ENCODE measurements around the gene CALU. TPM values are rescaled to one million over a fixed set of nuclear protein-coding genes. Genes with fewer than 3 reads are reported as not detected.

The CALU gene
- total RNA-seq, 1 donor from 2014 or later, result 145 TPM

DNA sequence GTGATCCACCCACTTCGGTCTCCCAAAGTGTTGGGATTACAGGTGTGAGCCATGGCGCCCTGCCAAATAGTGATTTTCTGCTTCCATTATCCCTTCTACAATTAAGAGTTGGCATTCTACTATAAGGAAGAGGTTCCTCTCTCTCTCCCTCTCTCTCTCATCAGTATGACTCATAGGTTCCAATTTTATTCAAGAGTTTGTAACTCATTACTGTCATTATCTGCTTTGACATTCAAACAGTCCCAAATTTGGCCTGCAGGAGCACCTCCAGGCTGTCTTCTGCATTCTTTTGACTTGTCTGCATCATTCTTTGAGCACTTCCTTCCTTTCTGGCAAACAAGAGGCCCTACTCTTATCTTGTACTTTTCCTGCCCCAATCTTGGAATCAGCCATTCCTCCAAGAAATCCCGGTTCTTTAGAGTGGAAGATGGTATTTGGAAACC lies 33.2 kb upstream of the CALU start:
- Mint-ChIP-seq H3K27me3 (ENCODE audit: low read depth) (peaks cover 17% of the 10 kb centered on the region), H3K4me1 (no peaks in the 10 kb centered on the region), H3K4me3 (no peak overlapping the region), H3K36me3 (ENCODE audit: low read depth) (no peaks in the 10 kb centered on the region), H3K27ac (ENCODE audit: unreplicated experiment) (no peak overlapping the region), H3K9me3 (no peaks in the 10 kb centered on the region)
- TF ChIP-seq, protein P1, sequence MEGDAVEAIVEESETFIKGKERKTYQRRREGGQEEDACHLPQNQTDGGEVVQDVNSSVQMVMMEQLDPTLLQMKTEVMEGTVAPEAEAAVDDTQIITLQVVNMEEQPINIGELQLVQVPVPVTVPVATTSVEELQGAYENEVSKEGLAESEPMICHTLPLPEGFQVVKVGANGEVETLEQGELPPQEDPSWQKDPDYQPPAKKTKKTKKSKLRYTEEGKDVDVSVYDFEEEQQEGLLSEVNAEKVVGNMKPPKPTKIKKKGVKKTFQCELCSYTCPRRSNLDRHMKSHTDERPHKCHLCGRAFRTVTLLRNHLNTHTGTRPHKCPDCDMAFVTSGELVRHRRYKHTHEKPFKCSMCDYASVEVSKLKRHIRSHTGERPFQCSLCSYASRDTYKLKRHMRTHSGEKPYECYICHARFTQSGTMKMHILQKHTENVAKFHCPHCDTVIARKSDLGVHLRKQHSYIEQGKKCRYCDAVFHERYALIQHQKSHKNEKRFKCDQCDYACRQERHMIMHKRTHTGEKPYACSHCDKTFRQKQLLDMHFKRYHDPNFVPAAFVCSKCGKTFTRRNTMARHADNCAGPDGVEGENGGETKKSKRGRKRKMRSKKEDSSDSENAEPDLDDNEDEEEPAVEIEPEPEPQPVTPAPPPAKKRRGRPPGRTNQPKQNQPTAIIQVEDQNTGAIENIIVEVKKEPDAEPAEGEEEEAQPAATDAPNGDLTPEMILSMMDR (conservative IDR thresholded peaks at IDR 0.05), result no peak
- no peak for DNase-seq (ENCODE audit: low read depth, low spot score)

DNA sequence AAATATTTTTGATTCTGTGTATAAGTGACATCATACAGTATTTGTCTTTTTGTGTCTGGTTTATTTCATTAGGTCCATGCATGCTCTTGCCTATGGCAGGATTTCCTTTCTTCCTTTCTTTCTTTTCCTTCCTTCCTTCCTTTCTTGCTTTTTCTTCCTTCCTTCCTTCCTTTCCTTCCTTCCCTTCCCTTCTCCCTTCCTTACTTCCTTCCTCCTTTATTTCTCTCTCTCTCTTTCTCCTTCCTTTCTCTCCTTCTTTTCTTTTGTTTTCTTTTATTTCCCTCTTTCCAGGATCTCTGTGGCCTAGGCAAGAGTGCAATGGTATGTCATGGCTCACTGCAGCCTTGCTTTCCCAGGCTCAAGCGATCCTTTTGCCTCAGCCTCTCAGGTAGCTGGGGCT lies 31.4 kb upstream of the CALU start:
- Mint-ChIP-seq H3K4me3 (no peak overlapping the region), H3K27me3 (ENCODE audit: low read depth) (peaks cover 9% of the 10 kb centered on the region), H3K9me3 (peaks cover 3% of the 10 kb centered on the region), H3K4me1 (no peaks in the 10 kb centered on the region), H3K27ac (ENCODE audit: unreplicated experiment) (no peak overlapping the region), H3K36me3 (ENCODE audit: low read depth) (no peaks in the 10 kb centered on the region)
- TF ChIP-seq, protein P1 (conservative IDR thresholded peaks at IDR 0.05), result no peak
- DNase-seq (ENCODE audit: low read depth, low spot score), result no peak

DNA sequence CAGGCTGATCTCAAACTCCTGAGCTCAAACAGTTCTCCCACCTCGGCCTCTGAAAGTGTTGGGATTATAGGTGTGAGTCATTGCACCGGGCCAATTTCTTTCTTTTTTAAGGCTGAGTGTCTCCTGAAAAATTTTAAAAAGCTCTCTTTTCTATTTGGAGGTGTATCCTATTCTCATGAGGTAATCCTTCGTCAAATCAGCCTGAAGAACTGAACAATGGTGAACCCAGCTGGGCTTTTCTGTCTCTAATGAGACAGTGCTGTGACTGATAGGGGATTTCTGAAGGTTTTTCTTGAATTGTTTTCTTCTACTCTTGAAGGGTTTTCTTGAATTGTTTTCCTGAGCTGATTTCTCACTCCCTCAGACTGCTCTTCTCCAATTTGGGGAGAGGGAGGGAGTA lies 30.9 kb upstream of the CALU start:
- H3K4me3 Mint-ChIP-seq, result no peak overlapping the region
- H3K27ac Mint-ChIP-seq (ENCODE audit: unreplicated experiment), result no peak overlapping the region
- peaks cover 3% of the 10 kb centered on the region for H3K9me3 Mint-ChIP-seq
- DNase-seq (ENCODE audit: low read depth, low spot score), result no peak
- no peaks in the 10 kb centered on the region for H3K4me1 Mint-ChIP-seq
- no peaks in the 10 kb centered on the region for H3K36me3 Mint-ChIP-seq (ENCODE audit: low read depth)
- peaks cover 9% of the 10 kb centered on the region for H3K27me3 Mint-ChIP-seq (ENCODE audit: low read depth)
- TF ChIP-seq, protein P1 (conservative IDR thresholded peaks at IDR 0.05), result no peak

DNA sequence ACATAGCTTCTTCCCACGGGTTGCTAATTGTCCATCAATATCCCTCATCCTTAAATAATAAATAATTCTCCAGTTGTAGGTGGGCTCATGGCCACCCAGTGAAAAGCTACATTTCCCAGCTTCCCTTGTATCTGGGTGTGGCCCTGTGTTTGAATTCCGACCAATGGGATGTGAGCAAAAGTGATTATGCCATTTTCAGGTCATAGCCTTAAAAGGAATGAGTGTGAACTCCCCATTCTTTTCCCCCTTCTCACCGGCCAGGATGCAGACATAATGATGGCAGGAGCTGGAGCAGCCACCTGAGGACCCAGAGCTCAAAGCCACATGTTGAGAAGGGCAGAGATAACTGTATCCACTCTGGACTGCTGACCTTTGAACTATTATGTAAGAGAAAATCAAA lies 30.3 kb upstream of the CALU start:
- no peak overlapping the region for H3K27ac Mint-ChIP-seq (ENCODE audit: unreplicated experiment)
- DNase-seq (ENCODE audit: low read depth, low spot score), result no peak
- H3K4me1 Mint-ChIP-seq, result no peaks in the 10 kb centered on the region
- H3K36me3 Mint-ChIP-seq (ENCODE audit: low read depth), result no peaks in the 10 kb centered on the region
- H3K4me3 Mint-ChIP-seq, result no peak overlapping the region
- TF ChIP-seq, protein P1 (conservative IDR thresholded peaks at IDR 0.05), result no peak
- H3K9me3 Mint-ChIP-seq, result peaks cover 3% of the 10 kb centered on the region
- H3K27me3 Mint-ChIP-seq (ENCODE audit: low read depth), result peaks cover 5% of the 10 kb centered on the region

DNA sequence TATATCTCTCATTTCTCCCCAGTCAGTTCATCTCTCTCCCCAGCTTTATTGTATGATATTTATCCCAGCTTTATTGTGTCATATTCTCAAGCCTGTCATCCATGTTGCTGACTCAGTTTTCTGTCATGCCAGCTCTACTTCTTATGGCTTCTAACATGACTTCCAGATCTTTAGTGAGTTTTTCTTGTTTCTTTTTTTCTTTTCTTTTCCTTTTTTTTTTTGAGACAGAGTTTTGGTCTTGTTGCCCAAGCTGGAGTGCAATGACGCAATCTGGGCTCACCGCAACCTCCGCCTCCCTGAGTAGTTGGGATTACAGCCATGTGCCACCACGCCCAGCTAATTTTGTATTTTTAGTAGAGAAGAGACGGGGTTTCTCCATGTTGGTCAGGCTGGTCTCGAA lies 28.7 kb upstream of the CALU start:
- DNase-seq (ENCODE audit: low read depth, low spot score), result no peak
- Mint-ChIP-seq H3K4me1 (no peaks in the 10 kb centered on the region), H3K4me3 (no peak overlapping the region), H3K27me3 (ENCODE audit: low read depth) (peaks cover 2% of the 10 kb centered on the region), H3K9me3 (peaks cover 3% of the 10 kb centered on the region), H3K27ac (ENCODE audit: unreplicated experiment) (no peak overlapping the region), H3K36me3 (ENCODE audit: low read depth) (no peaks in the 10 kb centered on the region)
- TF ChIP-seq, protein P1 (conservative IDR thresholded peaks at IDR 0.05), result no peak

DNA sequence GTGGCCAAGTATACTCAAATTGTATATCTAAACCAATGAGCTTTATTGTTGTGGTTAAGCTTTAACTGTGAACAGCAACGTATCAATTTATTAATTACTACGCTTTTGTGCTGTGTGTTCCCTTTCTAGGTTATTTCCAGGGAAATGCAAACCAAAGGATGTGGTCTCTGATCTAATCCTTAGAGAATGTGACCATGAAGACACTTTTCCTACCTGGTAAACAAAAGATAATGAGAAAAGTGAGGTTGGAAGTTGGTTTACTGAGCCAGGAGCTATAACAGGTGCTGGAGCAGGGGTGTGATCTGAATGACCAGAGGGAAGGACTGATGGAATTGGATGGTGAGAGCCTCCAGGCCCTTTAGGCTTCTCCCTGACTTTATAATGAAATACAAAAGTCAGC lies 25.4 kb upstream of the CALU start:
- DNase-seq (ENCODE audit: low read depth, low spot score), result no peak
- Mint-ChIP-seq H3K27ac (ENCODE audit: unreplicated experiment) (no peak overlapping the region), H3K36me3 (ENCODE audit: low read depth) (no peaks in the 10 kb centered on the region), H3K9me3 (peaks cover 3% of the 10 kb centered on the region), H3K4me1 (no peaks in the 10 kb centered on the region), H3K4me3 (no peak overlapping the region), H3K27me3 (ENCODE audit: low read depth) (peaks cover 5% of the 10 kb centered on the region)
- TF ChIP-seq, protein P1 (conservative IDR thresholded peaks at IDR 0.05), result no peak

Data from neural crest cell (in vitro differentiated cells).